Stimulated activated CD4-positive, alpha-beta T cell treated with anti-CD3 and anti-CD28 coated beads, Interleukin-2, amount 100 ng/mL, for 4 hours (primary cell): ENCODE results near the gene CHRNA4.

Source experiments
- DNase-seq: peaks from one replicate; pipeline ENCODE4 v3.0.0-alpha.2; 2020; ENCODE audit warnings: low read depth

The CHRNA4 gene

GRCh38 chr20:63377951-63378381 lies 16.8 kb upstream of the CHRNA4 start:
- no peak for DNase-seq

DNA sequence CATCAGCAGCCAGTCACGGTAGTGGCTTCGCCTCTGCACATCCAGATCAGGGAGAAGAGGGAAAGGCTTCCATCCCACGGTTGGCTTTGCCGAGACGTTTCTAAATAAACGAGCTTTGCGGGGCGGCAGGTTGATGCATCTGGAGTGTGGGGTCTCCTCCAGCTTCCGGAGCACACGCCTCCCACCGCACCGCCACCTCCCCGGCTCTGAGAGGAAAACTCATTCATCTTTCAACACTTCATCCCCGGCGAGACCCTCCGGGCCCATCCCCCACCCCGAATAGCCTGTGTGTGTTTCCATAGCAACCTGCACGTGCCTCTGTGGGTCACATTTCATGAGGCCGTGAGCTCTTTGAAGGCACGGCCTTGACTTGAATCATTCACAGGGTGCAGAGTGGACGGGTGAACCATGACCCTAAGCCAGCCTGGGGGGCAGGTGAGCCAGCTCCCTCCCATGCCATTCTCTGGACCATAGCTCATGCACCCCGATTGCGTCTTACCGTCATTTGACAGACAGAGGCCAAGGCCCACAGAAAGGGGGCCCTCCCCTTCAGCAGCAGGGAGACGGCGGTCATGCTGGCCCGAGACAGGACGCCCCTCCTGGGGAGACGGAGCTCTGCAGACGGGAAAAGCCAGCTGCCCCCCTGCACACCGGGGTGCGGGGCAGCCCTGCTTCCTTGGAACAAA lies 16.2 kb upstream of the CHRNA4 start:
- DNase-seq, result no peak

DNA sequence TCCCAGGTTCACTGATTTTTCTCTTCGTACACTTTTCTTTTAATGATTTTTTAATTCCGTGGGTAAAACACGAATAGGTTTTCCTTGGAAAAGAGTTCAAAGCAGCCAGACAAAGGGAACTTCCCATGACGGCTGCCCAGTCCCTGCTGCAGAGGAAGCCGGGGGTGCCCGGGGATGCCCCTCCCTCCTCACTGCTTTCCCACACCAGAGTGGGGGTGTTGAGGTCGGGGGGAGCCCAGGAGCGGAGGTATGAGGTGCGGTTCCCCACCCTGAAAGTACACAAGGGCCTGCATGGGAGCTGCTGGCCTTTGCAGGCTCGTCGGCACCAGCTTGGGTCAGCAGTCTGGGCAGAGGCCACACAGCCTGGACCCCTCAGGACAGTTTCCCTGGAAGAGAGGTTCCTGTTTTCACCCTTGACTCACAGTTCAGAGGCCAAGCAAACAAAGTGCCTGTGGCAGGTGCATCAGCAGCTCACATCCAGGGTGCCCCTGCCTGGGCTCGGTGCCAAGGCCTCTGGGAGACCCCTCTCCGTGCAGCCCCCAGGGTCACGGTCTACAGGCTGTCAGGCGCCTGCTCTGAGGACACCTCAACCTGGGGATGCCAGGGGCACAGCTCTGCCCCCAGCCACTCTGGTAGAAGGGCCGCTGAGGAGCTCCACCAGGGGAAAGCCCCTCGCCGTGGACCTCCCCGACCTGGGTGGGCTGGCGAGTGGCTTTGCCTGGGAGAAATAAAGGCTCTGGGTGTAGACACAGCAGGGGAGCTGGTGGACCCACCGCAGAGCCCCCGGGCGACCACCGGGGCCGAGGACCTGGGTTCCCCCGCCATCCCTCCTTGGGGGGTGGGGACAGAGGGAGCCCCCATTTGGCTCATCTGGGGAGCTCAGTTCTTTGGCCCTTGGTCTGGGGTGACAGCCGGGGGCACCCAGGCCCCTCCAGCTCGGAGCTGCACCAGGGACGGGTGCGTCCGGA lies 15.4 kb upstream of the CHRNA4 start:
- no peak for DNase-seq

GRCh38 chr20:63375438-63375837 lies 14.3 kb upstream of the CHRNA4 start:
- DNase-seq, result no peak

GRCh38 chr20:63374504-63374903 lies 13.4 kb upstream of the CHRNA4 start:
- DNase-seq, result no peak

- no peak for DNase-seq
Measured at GRCh38 chr20:63373996-63374395, 12.8 kb upstream of the CHRNA4 start.

GRCh38 chr20:63372971-63373885 lies 12.1 kb upstream of the CHRNA4 start:
- DNase-seq, result no peak

DNA sequence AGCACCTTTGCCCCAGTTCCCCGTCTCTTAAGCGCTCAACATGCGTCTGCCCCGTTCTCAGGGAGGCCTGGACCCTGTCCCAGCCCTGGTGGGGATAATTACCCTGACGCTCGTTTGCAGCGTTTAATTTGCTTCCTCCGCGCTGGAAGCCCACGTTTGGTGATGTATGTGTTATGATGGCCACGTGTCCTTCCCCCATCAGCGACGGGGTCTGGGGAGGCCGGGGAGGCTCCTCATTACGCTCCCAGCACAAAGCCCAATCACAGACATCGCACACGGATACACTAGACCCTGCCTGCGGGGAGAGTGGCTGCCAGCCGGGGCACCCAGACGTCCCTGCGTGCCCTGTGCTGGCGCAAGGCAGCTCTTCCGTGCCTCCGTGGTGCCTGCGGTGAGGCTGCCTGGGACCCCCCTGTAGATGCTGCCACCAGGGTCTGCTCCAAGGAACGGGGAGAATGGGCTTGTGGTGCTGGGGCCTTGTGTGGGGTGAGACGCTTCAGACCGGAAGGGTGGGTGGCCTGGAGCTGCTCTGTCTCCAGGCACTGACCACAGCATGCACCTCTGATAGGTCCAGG lies 10.2 kb upstream of the CHRNA4 start:
- DNase-seq, result no peak

DNA sequence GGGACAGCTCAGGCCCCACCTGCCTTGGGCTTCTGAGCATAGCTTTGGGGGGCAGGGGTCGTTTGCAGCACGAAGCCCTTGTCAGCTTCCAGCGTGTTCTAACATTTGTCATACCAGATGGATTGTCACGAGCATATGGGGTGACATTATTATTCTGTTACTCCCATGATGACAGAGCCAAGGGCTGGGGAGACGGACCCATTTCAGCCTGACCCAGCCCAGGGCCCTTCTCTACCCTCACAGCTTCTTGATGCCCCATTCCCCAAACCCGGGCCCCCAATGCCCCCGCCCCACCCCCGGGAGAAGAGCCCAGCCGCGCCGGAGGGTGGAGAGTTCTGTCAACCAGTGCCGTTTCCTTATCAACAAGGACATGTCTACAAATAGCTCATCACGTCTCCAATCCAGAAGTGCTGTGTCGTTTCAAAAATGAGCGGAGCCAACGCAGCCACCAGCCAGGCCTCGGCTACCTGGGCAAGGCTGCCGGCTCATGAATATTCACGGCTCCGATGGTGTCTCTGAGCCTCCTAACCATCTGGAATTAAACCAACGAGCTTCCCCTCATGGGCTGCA lies 9.6 kb upstream of the CHRNA4 start:
- DNase-seq, result no peak

DNA sequence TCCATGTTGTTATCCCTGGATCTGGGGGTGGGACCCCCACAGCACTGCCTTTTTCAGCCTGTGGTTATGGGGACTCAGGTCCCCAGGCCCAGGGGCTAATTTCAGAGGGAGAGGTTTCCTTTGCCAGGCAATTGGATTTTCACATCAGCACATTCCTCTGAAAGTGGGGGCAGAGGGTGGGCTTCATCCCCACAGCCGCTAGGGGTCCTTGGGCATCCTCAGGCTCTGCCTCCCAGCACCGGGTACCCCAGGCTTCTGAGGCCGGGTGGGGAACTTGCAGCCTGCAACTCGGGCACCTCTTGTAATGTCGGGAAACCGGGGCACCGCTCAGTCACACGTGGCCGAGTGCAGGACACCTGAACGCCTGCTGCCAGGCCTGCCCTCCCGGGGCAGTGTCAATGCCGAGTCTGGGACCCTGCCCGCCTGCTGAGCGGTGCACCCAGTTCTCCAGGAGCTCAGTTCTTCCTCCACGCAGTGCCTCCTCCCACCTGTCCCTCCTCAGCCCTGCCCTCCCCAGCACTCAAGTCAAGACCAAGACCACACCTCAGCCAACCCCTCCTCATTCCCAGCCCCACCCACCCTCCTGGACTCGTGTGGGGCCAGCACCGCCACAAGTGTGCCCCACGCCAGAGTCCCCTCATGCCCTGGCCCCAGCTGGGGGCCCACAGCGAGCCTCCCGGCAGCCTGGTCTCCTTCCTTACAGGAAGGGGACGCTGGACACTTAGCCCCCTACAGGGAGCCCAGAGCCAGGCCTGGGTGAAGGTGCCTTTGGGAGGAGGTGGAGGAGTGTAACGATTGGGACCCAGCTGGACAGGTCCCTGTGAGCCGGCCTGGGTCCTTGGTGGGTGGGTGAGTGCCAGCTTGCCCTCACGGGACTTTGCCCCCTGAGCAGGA lies 8.8 kb upstream of the CHRNA4 start:
- no peak for DNase-seq

DNA sequence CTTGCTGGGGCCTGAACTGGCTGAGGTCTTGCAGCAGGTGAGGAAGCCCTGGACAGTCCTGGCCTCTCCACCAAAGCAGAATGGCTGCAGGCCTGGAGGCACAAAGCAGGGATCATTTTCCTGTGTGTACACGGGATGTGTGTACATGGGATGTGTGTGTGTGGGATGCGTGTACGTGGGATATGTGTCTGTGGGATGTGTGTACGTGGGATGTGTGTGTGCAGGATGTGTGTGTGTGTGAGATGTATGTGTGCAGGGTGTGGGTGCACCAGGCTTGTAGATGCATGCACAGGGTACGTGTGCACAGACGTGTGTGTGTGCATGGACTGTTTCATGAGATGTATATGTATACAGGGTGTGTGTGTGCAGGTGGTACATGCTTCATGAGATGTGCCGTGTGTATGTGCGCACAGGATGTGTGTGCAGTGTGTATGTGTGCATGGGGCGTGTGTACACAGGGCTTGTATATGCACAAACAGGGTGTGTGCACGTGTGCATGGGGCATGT lies 7.9 kb upstream of the CHRNA4 start:
- DNase-seq, result no peak

DNA sequence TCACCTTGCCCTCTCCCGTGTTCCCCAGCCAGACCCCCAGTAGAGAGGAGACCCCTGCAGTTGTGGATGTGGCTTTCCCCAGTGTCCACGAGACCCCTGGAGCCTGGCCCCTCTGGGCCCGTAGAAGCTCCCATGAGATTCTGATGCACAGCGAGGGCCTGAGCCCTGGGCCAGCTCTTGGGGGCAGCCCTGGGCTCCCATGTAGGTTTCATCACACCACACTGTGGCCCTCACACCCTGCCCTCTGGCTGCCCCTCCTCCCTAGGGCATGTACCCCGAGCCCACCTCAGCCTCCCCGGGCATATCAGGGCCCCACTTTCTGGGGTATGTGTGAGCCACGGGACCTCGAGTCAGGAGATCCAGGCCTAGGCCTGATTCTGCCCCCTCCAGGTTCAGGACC lies 7.0 kb upstream of the CHRNA4 start:
- DNase-seq, result no peak

- no peak for DNase-seq
Measured at GRCh38 chr20:63367446-63368055, 6.4 kb upstream of the CHRNA4 start.

- no peak for DNase-seq
Measured at GRCh38 chr20:63366390-63367365, 5.5 kb upstream of the CHRNA4 start.

DNA sequence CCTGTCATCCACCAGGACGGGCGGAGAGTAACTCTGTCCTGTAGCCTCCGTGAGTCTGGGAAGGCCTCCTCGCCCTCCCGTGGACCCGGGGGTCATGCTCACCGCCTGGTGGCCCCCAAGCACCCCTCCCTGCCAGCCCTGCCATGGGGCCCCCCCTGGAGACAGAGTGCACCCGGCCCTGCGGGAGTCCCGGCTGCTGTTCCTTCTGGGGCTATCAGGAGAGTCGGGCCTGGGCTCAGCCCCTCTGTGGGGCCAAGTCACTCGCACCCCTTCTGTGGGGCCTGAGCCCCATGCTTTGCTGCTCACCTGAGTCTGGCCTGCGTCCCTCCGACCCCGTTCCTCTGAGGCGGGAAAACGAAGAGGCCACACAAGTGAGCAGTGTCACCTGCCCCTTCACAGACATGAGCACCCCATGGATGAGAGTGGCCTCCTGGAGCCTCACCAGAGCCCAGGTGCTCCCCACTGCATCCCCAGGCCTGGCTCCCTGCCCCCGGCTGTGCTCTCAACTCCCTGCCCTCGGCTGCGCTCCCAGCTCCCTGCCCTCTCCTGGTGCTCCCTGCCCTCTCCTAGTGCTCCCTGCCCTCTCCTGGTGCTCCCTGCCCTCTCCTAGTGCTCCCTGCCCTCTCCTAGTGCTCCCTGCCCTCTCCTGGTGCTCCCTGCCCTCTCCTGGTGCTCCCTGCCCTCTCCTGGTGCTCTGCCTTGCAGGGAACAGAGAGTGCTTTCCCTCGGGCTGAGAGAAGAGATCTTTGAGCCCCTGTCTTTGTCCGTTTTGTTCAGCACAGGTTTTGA lies 4.6 kb upstream of the CHRNA4 start:
- DNase-seq, result no peak

DNA sequence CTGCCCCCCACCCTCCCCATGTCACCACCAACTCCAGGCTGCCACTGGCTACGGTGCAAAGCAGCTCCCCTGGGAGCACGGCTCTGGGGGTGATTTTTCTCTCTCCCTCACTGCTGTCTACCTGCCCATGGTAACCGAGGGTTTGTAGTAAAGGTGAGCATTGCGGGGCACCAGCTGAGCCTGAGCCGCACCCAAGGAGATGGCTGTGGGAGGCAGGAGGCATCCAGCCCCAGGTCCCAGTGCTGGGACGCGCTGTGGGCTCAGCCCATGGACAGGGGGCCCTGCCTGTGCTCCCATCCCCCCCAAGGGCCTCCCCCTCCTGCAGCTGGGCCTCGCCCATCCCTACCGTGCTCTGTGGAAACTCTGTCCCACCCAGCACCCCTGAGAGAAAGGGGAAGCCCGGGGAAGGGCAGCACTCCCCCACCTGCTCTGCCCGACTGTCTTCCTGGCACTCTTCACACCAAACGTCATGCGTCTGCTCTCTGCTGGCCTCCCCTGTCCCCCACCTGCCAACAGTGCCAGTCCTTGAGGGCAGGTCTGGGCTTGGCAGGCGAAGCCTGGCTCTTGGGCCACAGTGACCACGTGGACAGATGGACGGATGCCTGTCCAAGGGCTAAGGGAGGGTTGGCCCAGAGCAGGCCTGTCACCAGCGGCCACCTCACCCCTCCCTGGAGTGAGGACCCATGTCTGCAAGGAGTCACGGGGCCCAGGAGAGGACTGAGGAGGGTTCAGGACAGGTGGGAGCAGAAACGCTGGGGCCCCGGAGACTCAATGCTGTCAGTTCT lies 3.8 kb upstream of the CHRNA4 start:
- DNase-seq, result no peak

DNA sequence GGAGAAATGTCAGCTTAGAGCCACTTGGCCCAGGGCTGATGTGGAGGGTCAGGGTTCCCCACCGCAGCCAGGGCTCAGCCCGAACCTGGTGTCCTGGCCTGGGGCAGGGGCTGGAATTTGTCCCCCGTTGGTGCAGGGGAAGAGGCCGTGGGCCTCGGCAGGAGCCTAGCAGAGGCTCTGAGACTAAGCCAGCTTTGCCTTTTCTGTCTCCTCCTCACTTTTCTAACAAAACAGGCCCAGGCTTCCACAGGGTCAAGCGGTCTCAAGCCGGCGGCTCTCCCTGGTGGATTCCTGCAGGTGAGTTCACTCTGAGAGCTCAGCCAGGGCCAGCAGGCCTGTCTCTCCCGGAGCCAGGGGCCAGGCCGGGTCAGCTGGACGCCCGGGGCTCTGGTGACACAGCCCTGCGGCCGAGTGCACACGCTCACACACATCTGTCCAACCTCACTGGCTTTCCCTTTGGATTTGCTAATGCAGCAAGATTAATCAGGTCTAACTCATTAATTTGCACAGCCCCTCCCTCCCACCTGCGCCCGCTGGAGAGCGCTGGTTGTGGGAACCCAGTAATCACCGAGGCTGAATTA lies 2.9 kb upstream of the CHRNA4 start:
- DNase-seq, result no peak
